Neural progenitor cell (in vitro differentiated cells): ENCODE results near the gene ASXL2.

Source experiments
- CTCF ChIP-seq: fragments of 200-600 bp; sonication (generic); IDR thresholded peaks from 2 replicates; pipeline ENCODE4 v1.5.1; 2017; ENCODE audit warnings: antibody characterized with exemption, mild to moderate bottlenecking
- EZH2 ChIP-seq: fragments of 200-600 bp; sonication (generic); IDR thresholded peaks from 2 replicates; pipeline ENCODE4 v1.6.1; 2017; ENCODE audit warnings: antibody characterized with exemption, mild to moderate bottlenecking, moderate library complexity
- EZH2phosphoT487 ChIP-seq: fragments of 200-600 bp; sonication (generic); IDR thresholded peaks from 2 replicates; pipeline ENCODE4 v1.6.1; 2017; ENCODE audit warnings: antibody characterized with exemption

- no peak for TF ChIP-seq EZH2
- TF ChIP-seq CTCF = no peak
- no peak for TF ChIP-seq EZH2phosphoT487
Observed at GRCh38 chr2:25855065-25855464, 23.2 kb downstream of the ASXL2 start.
